DMS153 (cell line): ENCODE measurements around the gene ZC3H8.
A peak's percentile ranks its signal among the peaks of the same experiment; 100 is the strongest.

ENCODE experiments used
- DNase-seq: peaks from one replicate; lab custom pipeline; 2025; lab: John Stamatoyannopoulos, UW

The ZC3H8 gene

DNA sequence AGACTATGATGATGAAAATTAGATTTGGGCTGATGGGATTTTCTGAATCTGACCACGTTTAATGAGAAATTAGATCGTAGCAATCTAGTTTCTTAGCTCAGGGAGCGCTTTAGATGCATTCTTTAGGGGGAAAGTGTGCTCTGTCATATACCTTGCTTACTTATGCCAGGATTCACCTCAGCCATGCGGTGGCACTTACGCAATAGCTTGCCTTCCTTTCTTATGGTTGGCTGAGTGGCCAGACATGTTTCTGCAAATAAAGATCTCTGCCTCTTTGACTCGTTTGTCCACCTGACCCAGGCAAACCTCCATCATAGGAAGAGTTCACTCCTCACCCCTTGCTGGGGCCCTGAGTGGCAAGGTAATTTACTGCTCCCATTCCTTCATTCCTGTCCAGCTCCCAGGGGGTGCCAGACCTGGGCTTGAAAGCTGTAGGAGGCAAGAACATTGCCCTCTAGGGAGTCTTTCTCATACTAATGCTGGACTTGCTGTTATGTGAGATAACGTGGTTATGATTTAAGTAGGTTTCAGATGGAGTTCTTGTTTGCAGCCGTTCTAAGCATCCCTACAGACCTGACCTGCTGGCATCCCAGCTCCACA is 59.6 kb downstream of the ZC3H8 start:
- no peak for DNase-seq

DNA sequence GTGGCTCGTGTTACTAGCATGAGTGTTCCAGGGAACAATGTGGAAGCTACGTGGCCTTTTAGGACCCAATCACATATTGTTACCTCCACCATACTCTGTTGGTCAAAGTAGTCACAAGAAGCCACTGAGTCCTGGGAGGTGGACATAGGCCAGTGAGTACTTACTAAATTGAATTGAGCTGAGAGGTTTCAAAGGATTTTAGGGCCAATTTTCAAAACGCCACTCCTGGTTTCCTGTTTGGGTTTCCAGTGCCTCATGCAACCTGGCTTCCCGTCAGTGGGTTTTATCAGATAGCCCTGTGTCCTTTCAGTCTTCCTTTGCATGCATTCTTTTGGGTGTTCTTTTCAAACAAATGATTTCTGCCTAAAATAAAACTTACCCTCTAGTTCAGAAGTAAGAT is 60.4 kb downstream of the ZC3H8 start:
- DNase-seq: no peak

DNA sequence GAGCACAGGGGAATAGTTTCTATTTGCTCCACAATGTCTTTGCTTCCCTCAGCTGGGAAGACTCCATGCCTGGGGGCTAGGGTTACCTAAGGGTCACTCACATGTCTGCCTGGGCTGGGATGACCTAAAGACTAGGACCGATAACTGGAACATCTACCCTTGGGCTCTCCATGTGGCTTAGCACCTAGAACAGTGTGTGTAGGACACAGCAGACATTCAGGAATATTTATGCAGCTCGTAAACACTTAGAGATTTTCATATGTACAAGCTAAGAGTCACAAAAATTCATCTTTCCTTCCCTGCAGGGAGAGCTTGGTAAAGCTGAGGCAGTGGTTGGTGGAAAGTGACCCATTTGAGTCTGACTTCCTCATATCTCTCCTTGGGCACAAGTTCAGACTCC is 60.8 kb downstream of the ZC3H8 start:
- no peak for DNase-seq

DNA sequence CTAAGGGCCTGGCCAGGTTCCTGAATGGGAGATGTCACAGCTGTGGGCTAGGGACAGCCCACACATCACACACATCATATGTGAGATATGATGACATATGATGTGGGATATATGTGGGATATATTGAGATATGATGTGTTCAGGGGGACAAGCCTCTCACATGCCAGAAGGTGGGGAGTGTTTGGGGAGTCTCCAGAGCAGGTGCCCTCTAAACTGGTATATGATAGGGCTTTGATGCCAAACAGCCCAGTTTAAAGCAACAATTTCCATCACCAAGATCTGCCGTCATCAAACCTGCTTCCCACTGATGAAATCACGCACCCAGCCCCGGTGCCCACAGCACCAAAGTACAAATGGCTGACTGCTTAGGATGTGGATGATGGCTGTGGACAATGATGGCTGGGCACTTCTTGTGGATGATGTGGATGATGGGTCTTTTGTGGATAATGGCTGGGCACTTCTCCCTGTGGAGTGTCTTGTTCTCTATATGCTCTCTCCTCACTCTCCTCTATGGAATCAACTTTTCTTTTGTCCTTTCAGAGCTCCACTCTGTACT is 65.8 kb downstream of the ZC3H8 start:
- no peak for DNase-seq

DNA sequence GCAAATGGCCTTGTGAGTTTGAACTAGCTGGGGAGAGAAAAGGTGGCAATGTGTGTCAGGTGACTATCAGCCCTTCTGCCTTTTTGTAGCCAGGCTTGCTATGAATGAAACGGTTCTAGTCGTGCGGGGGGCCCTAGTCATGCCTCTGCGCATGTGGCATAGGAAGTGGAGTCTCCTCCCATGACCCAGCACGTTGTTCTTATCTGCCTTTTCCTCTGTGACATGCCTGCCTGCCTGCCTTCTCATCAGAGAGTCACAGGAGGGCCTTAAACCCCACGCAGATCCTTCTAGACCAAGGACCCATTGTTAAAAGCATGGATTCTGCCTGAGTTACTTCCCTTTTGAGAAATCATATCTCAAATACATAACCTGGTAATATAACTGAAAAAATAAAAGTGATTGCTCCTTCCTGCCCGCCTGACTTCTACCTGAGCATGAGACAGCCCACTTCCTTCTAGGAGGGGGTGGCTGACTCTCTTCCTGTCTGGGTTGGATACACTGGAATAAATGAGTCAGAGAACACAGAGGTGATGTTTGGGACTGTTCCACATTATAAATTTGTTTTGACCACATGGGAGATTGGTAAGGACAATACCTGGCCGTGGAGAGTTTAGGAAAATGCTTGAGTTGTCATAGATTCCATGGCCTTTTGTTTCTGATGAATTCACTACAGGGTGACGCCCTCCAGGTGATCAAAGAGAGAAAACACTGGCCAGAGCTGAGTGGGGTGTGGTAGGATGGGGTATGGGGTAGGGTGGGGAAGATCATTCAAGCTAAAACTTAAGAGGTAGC is 66.8 kb downstream of the ZC3H8 start:
- DNase-seq: peak; percentile 2

DNA sequence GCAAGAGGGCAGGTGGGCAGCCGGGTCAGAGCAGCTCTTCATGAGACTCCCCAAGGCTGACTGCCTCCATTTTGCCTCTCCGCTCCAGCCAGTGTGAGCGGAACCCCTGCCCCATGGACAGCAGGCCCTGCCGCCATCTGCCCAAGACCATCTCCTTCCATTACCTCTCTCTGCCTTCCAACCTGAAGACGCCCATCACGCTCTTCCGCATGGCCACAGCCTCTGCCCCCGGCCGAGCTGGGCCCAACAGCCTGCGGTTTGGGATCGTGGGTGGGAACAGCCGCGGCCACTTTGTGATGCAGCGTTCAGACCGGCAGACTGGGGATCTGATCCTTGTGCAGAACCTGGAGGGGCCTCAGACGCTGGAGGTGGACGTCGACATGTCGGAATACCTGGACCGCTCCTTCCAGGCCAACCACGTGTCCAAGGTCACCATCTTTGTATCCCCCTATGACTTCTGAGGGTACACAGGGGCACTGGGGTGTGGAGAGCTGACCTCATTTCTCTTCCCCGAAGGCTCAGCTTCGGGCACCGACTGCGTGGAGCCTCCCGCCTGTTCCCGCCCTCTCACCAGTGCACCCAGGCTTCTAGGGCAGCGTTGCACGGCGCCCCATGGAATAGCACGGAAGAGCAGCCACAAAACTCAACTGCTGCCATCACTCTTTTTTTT is 67.7 kb downstream of the ZC3H8 start:
- DNase-seq: no peak

DNA sequence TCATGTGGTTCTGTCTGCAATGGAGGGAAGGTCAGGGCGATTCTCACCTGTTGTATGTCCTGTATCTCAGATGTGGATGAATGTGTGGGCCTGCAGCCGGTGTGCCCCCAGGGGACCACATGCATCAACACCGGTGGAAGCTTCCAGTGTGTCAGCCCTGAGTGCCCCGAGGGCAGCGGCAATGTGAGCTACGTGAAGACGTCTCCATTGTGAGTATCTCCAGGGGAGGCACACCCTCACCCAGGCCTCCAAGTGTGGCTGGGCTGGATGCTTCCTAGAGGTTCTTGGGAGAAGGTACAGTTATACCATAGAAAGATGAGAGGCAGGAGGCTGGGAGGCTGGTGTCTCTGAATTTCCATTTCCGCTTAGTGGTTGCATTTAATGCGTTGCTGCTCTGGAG is 69.7 kb downstream of the ZC3H8 start:
- no peak for DNase-seq

DNA sequence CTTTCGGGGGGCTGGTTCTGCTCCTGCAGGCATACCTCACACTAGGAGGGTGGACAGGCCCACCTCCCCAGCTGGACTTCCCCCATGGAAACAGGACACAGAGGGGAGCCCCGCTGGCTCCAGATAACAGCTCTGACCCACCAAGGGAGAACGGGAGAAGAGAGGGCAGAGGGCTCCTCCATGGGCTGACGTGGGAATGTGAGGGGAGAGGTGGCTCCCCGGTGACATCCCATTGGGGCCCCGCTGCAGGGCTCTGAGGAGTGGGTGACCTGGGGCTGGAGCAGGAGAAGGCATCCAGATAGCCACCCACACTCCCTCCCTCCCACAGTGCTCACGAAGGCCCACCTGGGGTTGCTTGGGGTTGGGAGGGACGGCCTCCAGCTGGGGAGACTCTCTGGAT is 70.7 kb downstream of the ZC3H8 start:
- DNase-seq: no peak

DNA sequence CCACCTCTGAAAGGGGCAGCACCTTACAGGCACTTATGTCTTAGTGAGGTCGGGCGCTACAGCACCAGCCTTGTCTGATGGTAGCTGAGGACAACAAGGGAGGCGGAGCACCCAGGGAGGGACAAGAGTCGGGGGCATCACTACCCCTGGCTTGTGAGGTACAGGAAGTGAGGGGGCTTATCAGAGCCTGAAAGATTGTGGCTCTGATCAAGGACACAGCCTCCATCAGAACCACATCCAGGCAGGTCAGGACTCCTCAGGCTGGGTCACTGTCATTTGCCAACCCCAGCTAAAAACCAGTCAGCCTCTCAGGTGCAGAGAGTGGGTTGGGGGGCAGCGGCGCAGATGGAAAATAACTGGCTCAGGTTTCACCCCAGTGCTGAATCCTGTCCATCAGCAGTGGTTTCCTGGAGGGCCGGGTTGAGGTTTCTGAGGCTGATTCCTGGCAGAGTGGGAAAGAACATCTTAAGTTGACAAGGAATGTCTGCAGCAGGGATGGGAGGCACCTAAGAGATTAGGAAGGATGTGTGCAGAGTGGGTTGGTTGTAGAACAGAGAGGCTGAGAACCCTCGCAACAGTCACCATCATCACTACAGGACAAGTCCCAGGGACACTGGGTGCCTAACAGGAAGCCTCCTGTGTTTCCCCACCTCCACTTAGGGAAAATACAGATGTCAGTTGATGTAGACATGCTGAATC is 71.4 kb downstream of the ZC3H8 start:
- no peak for DNase-seq

DNA sequence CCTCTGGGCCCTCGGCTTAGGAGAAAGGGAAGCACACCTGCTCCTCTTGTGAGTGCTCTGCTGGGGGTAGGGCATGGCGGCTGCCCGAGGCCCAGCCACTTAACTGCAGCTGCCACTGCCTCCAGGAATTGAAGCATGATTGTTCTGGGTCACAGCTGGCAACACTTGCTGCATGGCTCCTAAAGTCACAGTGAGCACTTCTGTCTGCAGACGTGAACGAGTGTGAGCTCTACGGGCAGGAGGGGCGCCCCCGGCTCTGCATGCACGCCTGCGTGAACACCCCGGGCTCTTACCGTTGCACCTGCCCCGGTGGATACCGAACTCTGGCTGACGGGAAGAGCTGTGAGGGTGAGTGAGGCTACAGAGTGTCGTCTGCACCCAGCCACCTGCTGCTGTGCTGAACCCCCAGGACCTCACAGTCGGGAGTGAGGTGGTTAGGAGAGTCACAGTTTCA is 72.2 kb downstream of the ZC3H8 start:
- peak; percentile 86 for DNase-seq

DNA sequence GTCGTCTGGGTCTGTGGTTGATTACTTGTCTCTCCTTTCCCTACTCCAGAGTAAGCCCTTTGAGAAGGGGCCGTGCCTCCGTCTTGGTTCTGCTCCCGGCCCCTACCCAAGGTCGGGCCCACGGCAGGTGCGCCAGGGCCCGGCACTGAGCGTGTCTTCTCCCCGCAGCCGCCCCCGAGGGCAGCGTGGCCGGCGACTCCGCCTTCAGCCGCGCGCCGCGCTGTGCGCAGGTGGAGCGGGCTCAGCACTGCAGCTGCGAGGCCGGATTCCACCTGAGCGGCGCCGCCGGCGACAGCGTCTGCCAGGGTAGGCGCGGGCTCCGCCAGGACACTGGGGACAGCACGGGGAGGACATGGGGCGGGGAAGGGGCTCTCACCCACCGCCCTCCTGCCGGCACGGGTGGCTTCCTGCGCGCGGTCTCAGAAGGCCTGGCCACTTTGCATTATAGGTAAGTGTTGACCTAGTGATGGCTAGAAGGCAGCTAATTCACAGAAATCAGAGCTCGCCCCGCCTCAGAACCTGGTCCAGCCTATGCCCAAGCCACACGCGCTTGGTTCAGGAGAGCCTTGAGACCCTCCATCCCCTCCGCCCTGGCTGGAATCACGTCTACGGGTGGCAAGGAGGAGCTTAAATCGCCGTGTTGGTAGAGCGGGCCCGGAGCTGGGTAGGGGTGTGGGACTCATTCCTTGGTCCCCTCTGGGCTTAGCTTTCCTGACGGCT is 73.1 kb downstream of the ZC3H8 start:
- DNase-seq: peak; percentile 48

DNA sequence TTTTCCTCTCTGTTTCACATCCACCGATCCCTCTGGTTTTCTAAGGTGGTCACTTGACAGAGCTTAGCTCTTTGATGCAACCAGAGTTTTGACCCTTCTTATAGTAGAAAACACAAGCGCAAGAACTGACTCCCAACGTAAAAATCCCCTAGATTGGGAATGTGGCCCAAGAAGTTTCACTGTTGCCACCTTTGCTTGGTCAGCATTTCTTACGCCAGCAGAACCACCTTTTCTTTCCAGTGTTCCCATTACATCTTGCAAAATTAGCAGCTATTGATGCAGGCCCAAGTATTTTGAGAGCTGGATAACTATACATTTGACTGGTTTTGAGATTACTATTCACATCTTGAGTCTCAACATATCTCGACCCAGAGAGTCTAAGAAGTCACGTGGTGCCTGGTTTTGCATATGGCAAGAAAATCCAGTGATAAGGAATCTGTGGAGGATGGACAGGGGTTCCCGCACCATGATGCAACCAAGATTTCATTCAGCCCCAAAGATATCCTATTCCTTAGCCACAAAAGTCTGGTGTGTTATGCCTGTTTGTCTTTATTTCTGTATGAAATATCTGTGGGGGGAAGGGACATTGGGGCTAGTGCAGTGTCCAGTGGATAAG is 78.8 kb downstream of the ZC3H8 start:
- no peak for DNase-seq

DNA sequence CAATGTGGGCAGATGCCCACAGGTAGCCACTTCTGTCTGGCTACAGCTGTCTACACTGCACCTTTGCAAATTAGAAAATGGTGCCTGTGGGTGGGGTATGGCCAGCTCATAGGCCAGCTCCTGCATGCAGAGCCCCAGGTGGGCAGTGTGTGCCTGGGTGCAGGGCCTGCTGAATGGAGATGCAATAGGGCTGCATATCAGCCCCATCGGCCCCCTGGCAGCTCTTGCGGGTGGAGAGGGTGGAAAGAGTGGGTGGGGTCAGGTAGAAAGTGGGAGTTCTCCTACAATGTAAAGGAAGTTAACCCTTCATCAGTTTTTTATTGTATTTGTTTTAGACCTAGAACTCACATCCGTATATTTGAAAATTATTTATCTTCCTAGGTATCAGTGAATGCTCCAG is 79.5 kb downstream of the ZC3H8 start:
- DNase-seq: no peak

DNA sequence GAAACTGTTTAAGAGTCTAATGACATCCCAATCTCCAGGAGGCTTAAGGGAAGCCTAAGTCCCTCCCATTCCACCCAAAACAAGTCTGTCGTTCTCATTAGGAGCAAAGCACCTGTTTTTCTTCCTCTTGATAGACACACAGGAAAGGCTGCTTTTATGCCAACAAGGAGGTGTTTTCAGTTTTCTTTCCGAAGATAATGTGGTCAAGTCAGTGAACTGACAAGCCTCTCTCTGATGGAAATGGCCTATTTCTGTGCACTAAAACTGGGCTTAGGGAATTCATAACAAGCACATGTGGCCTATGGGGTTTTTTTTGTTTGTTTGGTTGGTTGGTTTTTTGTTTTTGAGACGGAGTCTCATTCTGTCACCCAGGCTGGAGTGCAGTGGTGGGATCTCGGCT is 80.5 kb downstream of the ZC3H8 start:
- no peak for DNase-seq

DNA sequence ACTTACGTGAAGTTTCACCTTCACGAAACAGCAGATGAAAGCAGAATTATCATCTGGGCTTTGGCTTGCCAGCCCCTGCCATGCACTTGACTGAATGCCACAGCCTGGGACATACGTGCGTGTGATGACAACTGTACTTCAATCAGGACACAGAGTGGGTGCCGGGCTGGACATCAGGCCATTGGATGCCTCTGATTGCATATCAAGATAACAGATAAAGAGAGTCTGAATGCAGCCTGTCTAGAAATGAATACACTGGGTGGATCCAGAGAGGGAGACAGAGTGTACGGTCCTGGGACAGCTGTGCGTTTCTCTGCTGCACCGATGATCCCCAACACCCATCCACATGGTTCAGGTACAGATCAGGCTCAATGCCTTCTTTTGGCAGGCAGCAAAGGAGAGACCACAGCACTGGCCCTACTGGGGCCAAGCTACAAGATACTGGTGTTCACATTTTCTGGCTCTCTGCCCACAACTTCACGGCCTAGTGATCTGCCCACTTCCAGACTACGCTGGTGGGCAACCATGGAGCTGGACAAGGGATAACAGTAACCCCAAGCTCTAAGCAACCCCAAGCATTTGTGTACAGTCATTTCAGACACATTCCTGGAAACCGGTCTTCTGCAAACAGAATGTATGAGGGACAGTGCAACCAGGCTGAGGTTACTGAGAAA is 81.1 kb downstream of the ZC3H8 start:
- DNase-seq: no peak

DNA sequence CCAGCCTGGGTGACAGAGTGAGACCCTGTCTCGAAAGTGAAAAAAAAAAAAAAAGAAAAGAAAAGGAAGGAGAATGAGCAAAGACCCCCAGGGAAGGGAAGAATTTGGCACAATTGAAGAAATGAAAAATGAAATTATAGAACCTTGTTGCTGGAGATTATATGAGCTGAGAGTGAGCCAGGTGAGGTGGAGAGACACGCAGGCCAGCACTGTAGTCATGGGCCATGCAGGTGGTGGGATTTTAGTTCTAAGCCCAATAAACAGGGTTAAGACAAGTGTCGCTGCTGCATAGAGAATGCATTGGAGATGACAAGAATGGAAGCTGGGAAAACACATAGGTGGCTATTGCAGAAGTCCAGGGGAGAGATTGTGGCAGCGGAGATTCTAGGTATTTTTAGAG is 84.3 kb downstream of the ZC3H8 start:
- DNase-seq: no peak

DNA sequence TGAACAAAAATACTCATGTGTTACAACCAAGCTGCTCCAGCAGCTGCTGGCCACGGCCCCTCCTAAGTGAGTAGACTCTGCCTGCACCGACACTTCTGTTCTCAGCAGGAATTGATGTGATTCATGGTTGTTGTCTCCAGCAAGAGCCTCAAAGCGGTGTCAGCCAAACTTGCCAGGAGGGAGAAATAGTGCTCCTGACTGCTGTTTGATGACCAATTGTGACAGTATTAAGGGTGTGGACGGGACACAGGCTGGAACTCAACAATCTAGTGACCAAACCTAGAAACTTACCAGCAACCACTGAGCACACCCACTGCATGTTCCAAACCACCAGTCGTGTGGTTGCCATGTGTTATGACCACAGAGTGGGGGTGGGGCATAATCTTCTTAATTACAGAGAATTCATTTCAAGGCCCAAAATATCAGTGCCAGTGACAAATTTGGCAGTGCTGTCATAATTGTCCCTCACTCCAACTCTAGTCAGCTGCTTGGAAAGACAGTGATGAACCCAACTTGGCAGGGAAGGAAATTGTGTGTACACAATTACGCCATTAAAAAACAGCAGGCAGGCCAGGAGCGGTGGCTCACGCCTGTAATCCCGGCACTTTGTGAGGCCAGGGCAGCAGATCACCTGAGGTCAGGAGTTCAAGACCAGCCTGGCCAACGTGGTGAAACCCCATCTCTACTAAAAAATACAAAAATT is 86.3 kb downstream of the ZC3H8 start:
- DNase-seq: no peak

DNA sequence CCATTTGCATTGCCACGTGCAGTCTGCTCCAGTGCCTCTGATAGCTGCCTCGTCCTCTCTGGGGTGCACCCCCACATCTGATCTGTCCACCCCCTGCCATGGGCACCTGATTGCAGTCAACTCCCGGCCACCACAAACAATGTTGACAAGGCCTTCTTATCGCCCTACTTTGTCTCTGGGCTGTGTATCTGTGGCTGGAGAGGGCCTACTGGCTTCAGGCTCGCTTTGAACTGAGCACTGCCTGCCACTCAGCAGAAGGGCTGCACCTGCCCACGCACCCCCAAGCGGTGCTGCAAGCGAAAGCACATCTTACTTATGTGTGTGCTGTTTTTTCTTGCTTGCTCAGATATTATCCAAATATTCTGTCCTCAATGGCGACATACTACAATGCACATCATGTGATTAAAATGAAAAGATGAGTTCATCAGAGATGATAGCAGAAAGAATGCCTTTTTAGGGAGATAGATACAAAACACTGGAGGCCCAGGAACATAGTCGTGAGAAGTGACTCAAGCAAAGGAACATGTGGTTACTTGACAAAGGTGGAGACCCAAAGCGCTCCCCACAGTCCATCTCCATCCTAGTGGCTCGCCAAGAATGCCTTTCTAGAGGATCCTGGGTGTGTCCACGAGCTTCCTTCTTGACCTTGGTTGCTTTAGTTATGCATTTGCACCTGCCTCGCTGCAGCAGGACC is 87.9 kb downstream of the ZC3H8 start:
- DNase-seq: no peak

DNA sequence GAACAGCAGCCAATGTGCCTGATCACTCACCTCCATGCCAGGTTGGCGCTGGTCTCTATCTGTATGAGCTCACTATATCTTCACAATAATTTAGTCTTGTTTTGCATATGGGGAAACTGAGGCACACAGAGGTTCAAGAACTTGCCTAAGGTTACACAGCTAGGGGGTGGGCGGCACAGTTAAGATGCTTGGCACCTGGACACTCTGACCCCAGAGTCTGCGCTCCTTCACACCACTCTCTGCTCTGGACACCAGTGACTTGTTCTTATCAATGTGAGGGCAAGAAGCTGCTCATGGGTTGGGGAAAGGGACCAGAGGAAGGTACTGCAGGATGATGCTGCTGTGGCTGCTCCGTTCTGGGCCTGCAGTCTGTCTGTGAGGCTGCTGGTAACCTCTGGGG is 89.5 kb downstream of the ZC3H8 start:
- no peak for DNase-seq
